Measurements from ENCODE around the gene SLC24A4. TPM values are rescaled to one million over a fixed set of nuclear protein-coding genes. Genes with fewer than 3 reads are reported as not detected.

SLC24A4 gene
- total RNA-seq, 6 donors from 2014 or later = 0.49 to 5.7 (median 2.0) TPM

DNA sequence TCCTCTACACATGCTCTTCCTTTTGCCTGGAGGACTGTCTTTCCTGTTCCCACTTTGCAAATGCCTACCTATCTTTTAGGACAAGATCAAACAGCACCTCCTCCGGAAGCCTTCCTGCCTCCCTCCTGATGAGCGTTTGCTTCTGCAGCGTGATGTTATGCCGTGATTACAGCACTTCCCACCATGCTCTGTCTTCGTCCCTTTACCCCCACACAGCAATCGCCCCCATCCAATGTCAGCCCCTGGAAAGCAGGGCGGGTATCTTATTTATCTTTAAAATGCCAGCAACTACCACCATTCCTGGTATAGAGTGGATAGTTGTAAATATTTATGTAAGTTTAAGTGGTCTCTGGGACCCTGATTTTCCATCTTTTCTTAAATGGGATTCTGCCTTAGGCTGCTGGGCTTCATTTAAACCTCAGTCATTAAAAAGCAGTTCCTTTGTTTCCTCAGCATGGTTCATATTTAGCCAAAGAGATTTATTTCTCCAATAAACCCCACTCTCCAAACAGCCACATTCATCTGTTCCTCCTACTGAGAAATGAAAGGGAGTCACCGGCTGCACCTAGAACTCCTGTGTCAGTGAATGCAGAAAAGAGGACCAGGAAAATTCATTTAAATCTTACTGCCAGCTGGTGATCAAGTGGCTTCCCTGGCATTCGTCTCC lies 33.8 kb upstream of the SLC24A4 start:
- WGBS, 2 donors = 56 to 61% methylated on average over 9 of the region's 9 CpGs
- DNase-seq = no peak

DNA sequence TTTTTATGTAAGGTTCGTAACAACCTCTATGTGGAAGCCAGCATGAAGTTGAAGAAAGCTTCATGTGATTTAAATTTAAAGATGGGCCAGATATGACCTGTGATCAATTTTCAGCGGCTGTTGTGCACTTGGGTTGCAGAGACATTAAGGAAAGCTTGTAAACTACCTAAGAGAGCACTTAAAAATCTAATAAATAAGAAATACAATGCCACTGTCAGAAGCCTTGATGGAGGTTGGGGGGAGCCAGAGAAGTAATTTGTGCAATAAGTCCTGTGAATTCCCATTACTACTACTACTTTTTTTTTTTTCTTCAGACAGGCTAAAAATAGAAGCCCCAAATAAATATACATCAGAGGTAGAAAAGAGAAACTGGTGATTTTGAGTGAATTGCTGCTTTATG lies 30.3 kb upstream of the SLC24A4 start:
- no peaks in the 10 kb centered on the region for H3K36me3 ChIP-seq
- no peak for DNase-seq
- H3K27ac ChIP-seq = no peak overlapping the region
- no peak for ATAC-seq (ENCODE audit: low FRiP score in 2 of 2)
- no peak overlapping the region for H3K4me3 ChIP-seq
- WGBS, 2 donors = 65 to 90% methylated on average over 2 of the region's 2 CpGs
- no peaks in the 10 kb centered on the region for H3K27me3 ChIP-seq
- TF ChIP-seq EP300 (IDR thresholded peaks at IDR 0.05) (no peak), POLR2A (IDR thresholded peaks at IDR 0.05) (no peak), POLR2AphosphoS5 (IDR thresholded peaks at IDR 0.05) (no peak)
- TF ChIP-seq, protein P1, sequence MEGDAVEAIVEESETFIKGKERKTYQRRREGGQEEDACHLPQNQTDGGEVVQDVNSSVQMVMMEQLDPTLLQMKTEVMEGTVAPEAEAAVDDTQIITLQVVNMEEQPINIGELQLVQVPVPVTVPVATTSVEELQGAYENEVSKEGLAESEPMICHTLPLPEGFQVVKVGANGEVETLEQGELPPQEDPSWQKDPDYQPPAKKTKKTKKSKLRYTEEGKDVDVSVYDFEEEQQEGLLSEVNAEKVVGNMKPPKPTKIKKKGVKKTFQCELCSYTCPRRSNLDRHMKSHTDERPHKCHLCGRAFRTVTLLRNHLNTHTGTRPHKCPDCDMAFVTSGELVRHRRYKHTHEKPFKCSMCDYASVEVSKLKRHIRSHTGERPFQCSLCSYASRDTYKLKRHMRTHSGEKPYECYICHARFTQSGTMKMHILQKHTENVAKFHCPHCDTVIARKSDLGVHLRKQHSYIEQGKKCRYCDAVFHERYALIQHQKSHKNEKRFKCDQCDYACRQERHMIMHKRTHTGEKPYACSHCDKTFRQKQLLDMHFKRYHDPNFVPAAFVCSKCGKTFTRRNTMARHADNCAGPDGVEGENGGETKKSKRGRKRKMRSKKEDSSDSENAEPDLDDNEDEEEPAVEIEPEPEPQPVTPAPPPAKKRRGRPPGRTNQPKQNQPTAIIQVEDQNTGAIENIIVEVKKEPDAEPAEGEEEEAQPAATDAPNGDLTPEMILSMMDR (IDR thresholded peaks at IDR 0.05) = no peak
- H3K9me3 ChIP-seq = no peaks in the 10 kb centered on the region
- H3K4me1 ChIP-seq = no peaks in the 10 kb centered on the region

More for the DNA sequence above, 33.8 kb upstream of the SLC24A4 start:
- Histone ChIP-seq H3K27me3 (no peaks in the 10 kb centered on the region), H3K27ac (no peak overlapping the region), H3K36me3 (no peaks in the 10 kb centered on the region), H3K4me1 (no peaks in the 10 kb centered on the region), H3K4me3 (no peak overlapping the region), H3K9me3 (no peaks in the 10 kb centered on the region)
- ATAC-seq (ENCODE audit: low FRiP score in 2 of 2) = no peak
- TF ChIP-seq POLR2A (IDR thresholded peaks at IDR 0.05) = no peak
- no peak for TF ChIP-seq EP300 (IDR thresholded peaks at IDR 0.05)
- TF ChIP-seq, protein P1 (IDR thresholded peaks at IDR 0.05) = no peak
- no peak for TF ChIP-seq POLR2AphosphoS5 (IDR thresholded peaks at IDR 0.05)

DNA sequence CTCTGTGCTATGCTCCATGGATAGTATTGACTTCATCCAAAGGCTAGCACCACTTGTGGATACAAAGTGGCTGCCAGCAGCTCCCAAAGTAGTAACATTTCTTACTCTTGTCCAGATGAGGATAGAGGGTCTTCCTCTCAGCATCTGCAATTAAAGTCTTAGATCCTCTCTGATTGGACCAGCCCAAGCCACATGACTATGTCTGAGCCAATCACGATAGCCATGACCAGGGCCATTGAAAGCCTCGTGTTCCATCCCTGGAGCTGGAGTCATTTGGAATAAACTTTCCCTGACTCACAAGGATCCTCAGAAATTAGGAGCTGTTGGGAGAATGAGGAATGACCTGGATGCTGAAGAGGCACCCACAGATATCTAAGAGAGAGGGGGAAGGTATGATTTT lies 28.5 kb upstream of the SLC24A4 start:
- no peak overlapping the region for H3K4me3 ChIP-seq
- H3K27ac ChIP-seq = no peak overlapping the region
- H3K36me3 ChIP-seq = no peaks in the 10 kb centered on the region
- ATAC-seq (ENCODE audit: low FRiP score in 2 of 2) (no peak), DNase-seq (no peak)
- H3K27me3 ChIP-seq = no peaks in the 10 kb centered on the region
- no peak for TF ChIP-seq POLR2AphosphoS5 (IDR thresholded peaks at IDR 0.05)
- TF ChIP-seq EP300 (IDR thresholded peaks at IDR 0.05) = no peak
- no peak for TF ChIP-seq POLR2A (IDR thresholded peaks at IDR 0.05)
- TF ChIP-seq, protein P1 (IDR thresholded peaks at IDR 0.05) = no peak
- no peaks in the 10 kb centered on the region for H3K9me3 ChIP-seq
- WGBS, 2 donors = 75 to 86% methylated on average over 2 of the region's 2 CpGs
- no peaks in the 10 kb centered on the region for H3K4me1 ChIP-seq

DNA sequence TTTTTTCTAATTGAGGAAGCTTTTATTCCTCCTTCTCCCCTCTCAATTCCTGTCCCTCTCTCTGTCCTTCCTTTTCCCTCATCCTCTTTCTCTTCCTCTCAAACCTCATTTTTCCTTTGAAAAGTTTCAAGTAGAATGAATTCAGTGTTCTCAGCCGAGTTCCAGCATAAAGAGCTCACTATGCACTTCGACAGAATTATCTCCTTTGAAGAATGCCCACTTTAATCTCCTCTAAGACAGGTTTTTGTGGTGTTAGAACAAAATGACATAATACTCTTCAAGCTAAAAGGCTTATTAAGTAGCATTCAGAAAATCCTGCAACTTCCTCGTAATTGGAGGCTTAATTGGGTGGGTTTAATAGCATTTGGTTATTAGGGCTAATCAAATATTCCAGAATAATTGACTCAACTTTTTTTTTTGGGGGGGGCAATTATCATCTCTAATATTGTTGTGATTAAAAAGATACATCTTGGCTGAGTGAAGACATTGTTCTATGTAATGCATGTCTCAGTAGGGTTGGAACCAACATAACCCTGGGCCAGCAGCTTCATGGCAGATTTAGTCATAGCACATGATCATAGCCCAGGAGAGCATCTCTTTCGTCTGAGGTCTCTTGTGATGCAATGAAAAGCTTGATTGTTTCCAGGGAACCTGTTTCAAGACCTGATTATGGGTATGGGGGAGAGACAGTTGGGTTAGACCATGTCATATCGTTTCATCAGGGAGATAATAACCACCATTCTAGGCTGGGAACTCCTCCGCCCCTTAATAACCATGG lies 25.0 kb upstream of the SLC24A4 start:
- Histone ChIP-seq H3K27ac (no peak overlapping the region), H3K27me3 (no peaks in the 10 kb centered on the region), H3K9me3 (no peaks in the 10 kb centered on the region), H3K4me3 (no peak overlapping the region), H3K36me3 (no peaks in the 10 kb centered on the region), H3K4me1 (no peaks in the 10 kb centered on the region)
- 78 to 81% methylated on average over 6 of the region's 6 CpGs for WGBS, 2 donors
- DNase-seq (no peak), ATAC-seq (ENCODE audit: low FRiP score in 2 of 2) (no peak)
- no peak for TF ChIP-seq POLR2A (IDR thresholded peaks at IDR 0.05)
- no peak for TF ChIP-seq EP300 (IDR thresholded peaks at IDR 0.05)
- TF ChIP-seq POLR2AphosphoS5 (IDR thresholded peaks at IDR 0.05) = no peak
- TF ChIP-seq, protein P1 (IDR thresholded peaks at IDR 0.05) = no peak

All from upper lobe of left lung (tissue), 6 donors.